Heart right ventricle (tissue), 16 donors: ENCODE data around the gene POP5. TPM values are rescaled to one million over a fixed set of nuclear protein-coding genes. Genes with fewer than 3 reads are reported as not detected.
A peak's percentile ranks its signal among the peaks of the same experiment; 100 is the strongest.
"Not testable (repeated sequence)": the region's sequence is repeated elsewhere in the genome, so short reads cannot be mapped to it uniquely, and the experiment has no call there.

Source experiments
- ATAC-seq, 8 donors: fragments of 200-7000 bp; cut with Tn5 transposase; one replicate each; pipeline ENCODE4 v1.9.1; 2020; ENCODE audit warnings: mild to moderate bottlenecking in 8 of 8, moderate library complexity in 8 of 8, moderate number of reproducible peaks in 1 of 8
- DNase-seq, 2 donors: peaks; one replicate each; pipeline ENCODE4 v3.0.0-alpha.2; 2020
- H3K27ac ChIP-seq, 10 donors: fragments of 200-600 bp; sonication (generic) in 2 of 10; one replicate each; pipeline versions ENCODE4 v1.5.0 to v1.8.0; 2020 to 2022; ENCODE audit warnings: mild to moderate bottlenecking in 3 of 10
- H3K27me3 ChIP-seq, 7 donors: fragments of 200-600 bp; one replicate each; pipeline ENCODE4 v1.8.0; 2021 to 2022; ENCODE audit warnings: mild to moderate bottlenecking in 2 of 7
- H3K36me3 ChIP-seq, 9 donors: fragments of 200-600 bp; sonication (generic) in 1 of 9; one replicate each; pipeline versions ENCODE4 v1.5.0 to v1.8.0; 2020 to 2022; ENCODE audit warnings: mild to moderate bottlenecking in 2 of 9
- H3K4me1 ChIP-seq, 9 donors: fragments of 200-600 bp; sonication (generic) in 1 of 9; one replicate each; pipeline versions ENCODE4 v1.5.0 to v1.8.0; 2020 to 2022; ENCODE audit warnings: mild to moderate bottlenecking in 4 of 9
- H3K4me3 ChIP-seq, 10 donors: fragments of 200-600 bp; sonication (generic) in 2 of 10; one replicate each; pipeline versions ENCODE4 v1.5.0 to v1.8.0; 2020 to 2022; ENCODE audit warnings: mild to moderate bottlenecking in 7 of 10, moderate library complexity in 2 of 10
- H3K9me3 ChIP-seq, 11 donors: fragments of 200-600 bp in 10 of 11; sonication (generic) in 2 of 11; one replicate each; pipeline versions ENCODE4 v1.5.0 to v1.8.0; 2013 to 2022; ENCODE audit warnings: mild to moderate bottlenecking in 2 of 11, control low read depth in 1 of 11, moderate library complexity in 1 of 11
- WGBS, 2 donors: extraction: QIAGEN DNeasy Blood & Tissue Kit; methylation state at CpG; one replicate each; pipeline ENCODE4 v1.1.7; 2013; ENCODE audit warnings: inconsistent platforms in 1 of 2; 5-methylcytosine and 5-hydroxymethylcytosine counted together
- intact Hi-C, 10 donors: fragments of 100-400 bp; cut with DNase I; formaldehyde crosslinking; loops; one replicate each; pipeline versions ENCODE4 v1.11.1 to v1.14.2; 2022
- polyA plus RNA-seq, 2 donors: library from polyadenylated mRNA; stranded (reverse); fragments of 200-250 nt; gene quantifications; one replicate each; pipeline ENCODE4 v1.2.3, GENCODE V29; 2013
- total RNA-seq, 10 donors: library from RNA; stranded (reverse); fragmentation: NEBNext Ultra II Directional in 3 of 10; extraction: Animal tissue kit (Norgen Biotek cat#: 25700) in 3 of 10; gene quantifications; one replicate each; pipeline versions ENCODE4 v1.2.1 to v1.2.4, GENCODE V29; 2021 to 2023
- TF ChIP-seq, protein P1 (sequence below), 9 donors: fragments of 200-600 bp; sonication (generic) in 2 of 9; IDR thresholded peaks; one replicate each; pipeline versions ENCODE4 v1.5.0 to v1.8.0; 2021 to 2022; ENCODE audit warnings: antibody characterized with exemption in 9 of 9, mild to moderate bottlenecking in 5 of 9, moderate library complexity in 1 of 9
- donor health status: Arrhythmogenic right ventricular cardiomyopathy.
- donor health status: ischemic (EF 13 %, LVEDD 7.1; RV severe dilation, severe dysfunction).
- donor health status: healthy with polysubstance abuse.
- donor health status: DM: no; HTN: yes; CAD: no.
- donor health status: DM: no; HTN: no; CAD: no.
- donor health status: ischemic (EF 25% LVEDD 6.9; RV normal size, moderate dysfunction).
- donor health status: ischemic (EF 25% LVEDD 5.7; RV mildly dilated, moderate dysfunction).
- donor health status: healthy.
- donor health status: DM: yes; HTN: yes; CAD: no.
- donor health status: Ischemic cardiomyopathy.
- donor health status: ischemic (EF 35%, LVEDD 5.7; RV mildly dilated, moderate dysfunction).
- donor health status: nonischemic (EF 11% LVEDD 7.7; RV severe dilation, severe dysfunction).
- donor health status: DM: yes; HTN: yes; CAD: no.
- donor health status: PGD.
- donor health status: ischemic (EF 29% LVEDD 5.4; RV normal size, mild dysfunction).
- donor health status: nonischemic (EF 23%, LVEDD 6.1; RV moderate dilation, normal function).

Gene POP5
- total and polyA plus RNA-seq, 12 donors = 21.1 to 59.6 (median 36.9) TPM

DNA sequence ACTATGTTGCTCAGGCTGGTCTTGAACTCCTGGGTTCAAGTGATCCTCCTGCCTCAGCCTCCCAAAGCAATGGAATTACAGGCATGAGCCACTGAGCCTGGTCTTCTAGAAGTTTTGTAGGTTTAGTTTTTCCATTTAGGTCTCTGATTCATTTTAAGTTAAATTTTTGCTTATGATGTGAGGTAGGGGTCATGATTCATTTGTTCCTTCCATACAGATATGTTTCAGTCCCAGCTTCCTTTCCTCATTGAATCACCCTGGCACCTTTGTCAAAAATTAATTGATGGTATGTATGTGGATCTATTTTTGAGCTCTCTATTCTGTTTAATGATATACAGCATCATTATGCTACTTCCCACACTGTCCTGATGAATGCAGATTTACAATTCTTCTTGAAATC, 33.6 kb upstream of the POP5 start:
- intact Hi-C loops = no loop called here
- DNase-seq (no peak), ATAC-seq (no peak)
- Histone ChIP-seq H3K4me1 (no peaks in the 10 kb centered on the region), H3K27me3 (peaks cover 0 to 20% (median 7%) of the 10 kb centered on the region in 7 donors), H3K36me3 (no peaks in the 10 kb centered on the region), H3K27ac (no peak overlapping the region), H3K9me3 (no peaks in the 10 kb centered on the region), H3K4me3 (no peak overlapping the region)
- TF ChIP-seq, protein P1, sequence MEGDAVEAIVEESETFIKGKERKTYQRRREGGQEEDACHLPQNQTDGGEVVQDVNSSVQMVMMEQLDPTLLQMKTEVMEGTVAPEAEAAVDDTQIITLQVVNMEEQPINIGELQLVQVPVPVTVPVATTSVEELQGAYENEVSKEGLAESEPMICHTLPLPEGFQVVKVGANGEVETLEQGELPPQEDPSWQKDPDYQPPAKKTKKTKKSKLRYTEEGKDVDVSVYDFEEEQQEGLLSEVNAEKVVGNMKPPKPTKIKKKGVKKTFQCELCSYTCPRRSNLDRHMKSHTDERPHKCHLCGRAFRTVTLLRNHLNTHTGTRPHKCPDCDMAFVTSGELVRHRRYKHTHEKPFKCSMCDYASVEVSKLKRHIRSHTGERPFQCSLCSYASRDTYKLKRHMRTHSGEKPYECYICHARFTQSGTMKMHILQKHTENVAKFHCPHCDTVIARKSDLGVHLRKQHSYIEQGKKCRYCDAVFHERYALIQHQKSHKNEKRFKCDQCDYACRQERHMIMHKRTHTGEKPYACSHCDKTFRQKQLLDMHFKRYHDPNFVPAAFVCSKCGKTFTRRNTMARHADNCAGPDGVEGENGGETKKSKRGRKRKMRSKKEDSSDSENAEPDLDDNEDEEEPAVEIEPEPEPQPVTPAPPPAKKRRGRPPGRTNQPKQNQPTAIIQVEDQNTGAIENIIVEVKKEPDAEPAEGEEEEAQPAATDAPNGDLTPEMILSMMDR (IDR thresholded peaks at IDR 0.05) = no peak

DNA sequence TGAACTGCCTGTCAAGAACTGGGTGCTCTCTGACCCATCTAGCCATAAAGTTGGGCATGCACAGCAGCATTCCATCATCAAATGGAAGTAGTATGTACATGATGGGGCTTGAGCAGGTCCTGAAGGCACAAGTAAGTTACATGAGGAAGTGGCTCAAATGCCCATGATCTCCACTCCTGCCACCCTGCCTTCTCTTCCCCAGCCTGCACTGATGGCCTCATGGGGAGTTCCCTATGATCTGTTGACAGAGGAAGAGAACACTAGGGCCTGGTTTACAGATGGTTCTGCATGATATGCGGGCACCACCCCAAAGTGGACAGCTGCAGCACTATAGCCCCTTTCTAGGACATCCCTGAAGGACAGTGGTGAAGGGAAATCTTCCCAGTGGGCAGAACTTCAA, 30.3 kb upstream of the POP5 start:
- not testable (repeated sequence) for H3K27me3 ChIP-seq, ATAC-seq, H3K9me3 ChIP-seq, H3K27ac ChIP-seq, H3K36me3 ChIP-seq, H3K4me1 ChIP-seq, DNase-seq, H3K4me3 ChIP-seq
- intact Hi-C loops = loop anchor here in 1 of 10 donors (2.0 kb wide), 1 partner anchor 19 kb away; no protein-coding TSS in a partner anchor
- 79 to 89% methylated on average over 1 of the region's 1 CpG for WGBS, 2 donors

DNA sequence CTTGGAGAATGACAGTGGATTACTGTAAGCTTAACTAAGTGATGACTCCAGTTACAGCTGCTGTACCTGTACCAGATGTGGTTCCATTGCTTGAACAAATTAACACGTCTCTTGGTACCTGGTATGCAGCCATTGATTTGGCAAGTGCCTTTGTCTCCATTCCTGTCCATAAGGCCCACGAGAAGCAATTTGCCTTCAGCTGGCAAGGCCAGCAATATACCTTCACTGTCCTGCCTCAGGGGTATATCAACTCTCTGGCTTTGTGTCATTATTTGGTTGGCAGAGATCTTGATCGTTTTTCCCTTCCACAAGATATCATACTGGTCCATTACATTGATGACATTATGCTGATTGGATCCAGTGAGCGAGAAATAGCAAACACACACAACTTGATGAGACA, 29.4 kb upstream of the POP5 start:
- DNase-seq = no peak
- 74 to 77% methylated on average over 4 of the region's 4 CpGs for WGBS, 2 donors
- Histone ChIP-seq H3K9me3 (no peaks in the 10 kb centered on the region), H3K27ac (no peak overlapping the region), H3K27me3 (peaks cover 0 to 4% (median 0%) of the 10 kb centered on the region in 7 donors), H3K4me3 (no peak overlapping the region), H3K36me3 (no peaks in the 10 kb centered on the region), H3K4me1 (no peaks in the 10 kb centered on the region)
- TF ChIP-seq, protein P1 (IDR thresholded peaks at IDR 0.05) = no peak
- no peak for ATAC-seq
- intact Hi-C loops = loop anchor here in 1 of 10 donors (2.0 kb wide), 1 partner anchor 20 kb away; no protein-coding TSS in a partner anchor

DNA sequence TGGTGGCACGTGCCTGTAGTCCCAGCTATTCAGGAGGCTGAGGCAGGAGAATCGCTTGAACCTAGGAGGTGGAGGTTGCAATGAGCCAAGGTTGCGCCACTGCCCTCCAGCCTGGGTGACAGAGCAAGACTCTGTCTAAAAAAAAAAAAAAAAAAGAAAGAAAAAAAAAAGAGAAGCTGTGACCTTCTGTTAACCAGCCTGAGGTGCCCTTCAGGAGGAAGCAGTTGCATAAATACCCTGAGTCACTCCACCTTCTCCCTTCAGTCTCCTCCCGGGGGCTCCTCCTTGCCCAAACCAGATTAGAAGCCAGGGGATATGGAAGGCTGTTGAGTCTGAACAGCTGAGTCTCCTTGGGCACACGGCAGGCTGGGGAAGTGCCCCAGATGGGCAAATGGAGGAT, 21.2 kb upstream of the POP5 start:
- ATAC-seq = peak in 1 of 8 donors; percentile 57
- 67 to 70% methylated on average over 5 of the region's 5 CpGs for WGBS, 2 donors
- peaks cover 0 to 18% (median 5%) of the 10 kb centered on the region in 9 donors for H3K4me1 ChIP-seq
- H3K27ac ChIP-seq = peak overlapping the region in 1 of 10 donors; percentile 26
- H3K36me3 ChIP-seq, intact Hi-C loops, DNase-seq, H3K9me3 ChIP-seq, H3K4me3 ChIP-seq, H3K27me3 ChIP-seq: not testable (repeated sequence)

DNA sequence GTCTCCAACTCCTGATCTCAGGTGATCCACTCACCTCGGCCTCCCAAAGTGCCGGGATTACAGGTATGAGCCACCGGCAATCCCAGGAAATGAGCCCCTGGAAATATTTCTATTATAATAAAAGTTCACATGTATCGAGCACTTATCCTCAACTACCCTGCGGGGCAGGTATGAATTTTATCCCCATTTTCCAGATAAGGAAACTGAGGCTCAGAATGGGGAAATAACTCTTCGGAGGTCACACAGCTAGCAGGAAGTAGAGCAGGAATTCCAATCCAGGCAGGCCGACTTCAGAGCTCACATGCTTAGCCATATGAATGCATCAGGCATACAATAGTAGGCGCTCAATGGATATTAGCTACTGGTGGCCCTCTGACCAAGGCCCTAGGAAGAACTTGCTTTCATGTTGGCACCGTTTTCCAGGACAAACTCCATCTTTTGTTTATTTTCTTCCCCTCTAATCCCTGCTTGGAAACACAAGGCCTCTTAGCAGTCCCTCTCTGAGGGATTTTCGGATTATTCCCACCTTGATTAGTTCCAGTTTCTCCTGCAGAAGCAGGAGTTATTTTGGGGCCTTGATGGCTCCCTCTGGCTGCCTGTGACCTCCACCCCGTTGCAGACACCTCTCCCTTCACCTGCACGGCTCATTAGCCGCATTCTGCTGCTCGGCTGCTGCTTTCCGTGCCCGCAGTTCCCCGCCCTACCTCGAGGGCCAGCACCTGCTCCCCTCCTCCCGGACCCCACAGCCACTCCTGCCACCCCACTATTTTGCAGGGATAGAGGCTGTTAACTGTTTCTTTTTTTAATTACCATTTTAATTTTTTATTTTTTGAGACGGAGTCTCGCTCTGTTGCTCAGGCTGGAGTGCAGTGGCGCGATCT, 18.7 kb upstream of the POP5 start:
- Histone ChIP-seq H3K4me3 (no peak overlapping the region), H3K4me1 (peaks cover 0 to 18% (median 5%) of the 10 kb centered on the region in 9 donors), H3K27me3 (peaks cover 0 to 3% (median 0%) of the 10 kb centered on the region in 7 donors), H3K36me3 (no peaks in the 10 kb centered on the region), H3K27ac (no peak overlapping the region), H3K9me3 (no peaks in the 10 kb centered on the region)
- TF ChIP-seq, protein P1 (IDR thresholded peaks at IDR 0.05) = no peak
- WGBS, 2 donors = 77% methylated on average over 23 of the region's 23 CpGs
- ATAC-seq (no peak), DNase-seq (no peak)
- intact Hi-C loops = loop anchor here in 2 of 10 donors (10.0 kb wide), 2 partner anchors 495 to 505 kb away; no protein-coding TSS in a partner anchor
